SK-N-SH (cell line): ENCODE measurements around the gene FAM227B. TPM values are rescaled to one million over a fixed set of nuclear protein-coding genes. Genes with fewer than 3 reads are reported as not detected.

Experiments
- CTCF ChIA-PET: fragments of 300-600, 350-600 bp; formaldehyde crosslinking; extraction: SDS; loops from one replicate; lab custom pipeline; 2021; lab: Yijun Ruan, JAX
- POLR2A ChIA-PET: fragments of 350-600 bp; sonication (Branson Sonifier 250); formaldehyde crosslinking; extraction: SDS; loops from one replicate; lab custom pipeline; 2020; ENCODE audit warnings: antibody characterized with exemption, inconsistent platforms; lab: Yijun Ruan, JAX
- DNase-seq: peaks from one replicate; pipeline ENCODE4 v3.0.0; 2012
- H2AFZ ChIP-seq: fragments of 200-600 bp; sonication (generic); 2 replicates; pipeline ENCODE4 v1.8.1; 2016; ENCODE audit warnings: antibody characterized with exemption, mild to moderate bottlenecking, low read depth
- H3F3A ChIP-seq: fragments of 200-600 bp; sonication (generic); replicated peaks from 2 replicates; pipeline ENCODE3; 2016; ENCODE audit warnings: antibody characterized with exemption, mild to moderate bottlenecking; ENCODE audit not compliant: insufficient read depth
- H3K27ac ChIP-seq, 2 experiments: fragments of 200-500 bp in 1 of 2; fragments of 200-600 bp in 1 of 2; sonication (Bioruptor generic) in 1 of 2; sonication (generic), shearing (Covaris generic) in 1 of 2; 2 replicates each; pipeline versions ENCODE4 v1.5.1 to v1.6.1; 2014 to 2016; ENCODE audit warnings: low read depth in 2 of 2, inconsistent platforms in 1 of 2, low read length in 1 of 2, mild to moderate bottlenecking in 1 of 2, mixed read lengths in 1 of 2
- H3K27me3 ChIP-seq: fragments of 200-600 bp; sonication (generic), shearing (Covaris generic); 2 replicates; pipeline ENCODE4 v1.6.1; 2016; ENCODE audit warnings: mixed run types; ENCODE audit not compliant: insufficient read depth
- H3K36me3 ChIP-seq, 2 experiments: fragments of 200-500 bp in 1 of 2; fragments of 200-600 bp in 1 of 2; sonication (Bioruptor generic) in 1 of 2; sonication (generic) in 1 of 2; replicated peaks in 1 of 2; 2 replicates each; pipeline versions ENCODE3 to v1.5.1; 2014 to 2016; ENCODE audit warnings: low read length in 1 of 2, mild to moderate bottlenecking in 1 of 2; ENCODE audit not compliant: insufficient read depth in 2 of 2, control insufficient read depth in 1 of 2
- H3K4me1 ChIP-seq, 2 experiments: fragments of 200-500 bp in 1 of 2; fragments of 200-600 bp in 1 of 2; sonication (Bioruptor generic) in 1 of 2; sonication (generic), shearing (Covaris generic) in 1 of 2; 2 replicates each; pipeline versions ENCODE4 v1.5.1 to v1.6.1; 2014 to 2016; ENCODE audit warnings: low read depth in 1 of 2, low read length in 1 of 2, mixed run types in 1 of 2; ENCODE audit not compliant: insufficient read depth in 2 of 2, control insufficient read depth in 1 of 2
- H3K4me2 ChIP-seq: fragments of 200-600 bp; sonication (generic), shearing (Covaris generic); 2 replicates; pipeline ENCODE4 v1.6.1; 2017; ENCODE audit warnings: mixed run types
- H3K4me3 ChIP-seq, 2 experiments: fragments of 200-500 bp in 1 of 2; fragments of 200-600 bp in 1 of 2; sonication (Bioruptor generic) in 1 of 2; sonication (generic), shearing (Covaris generic) in 1 of 2; 2 replicates each; pipeline versions ENCODE4 v1.5.1 to v1.8.1; 2014 to 2016; ENCODE audit warnings: low read depth in 2 of 2, inconsistent platforms in 1 of 2, low read length in 1 of 2, mild to moderate bottlenecking in 1 of 2, mixed read lengths in 1 of 2, moderate library complexity in 1 of 2
- H3K79me2 ChIP-seq: fragments of 200-600 bp; sonication (generic); 2 replicates; pipeline ENCODE4 v1.8.1; 2017; ENCODE audit warnings: mild to moderate bottlenecking; ENCODE audit not compliant: insufficient read depth
- H3K9ac ChIP-seq: fragments of 200-600 bp; sonication (generic); 2 replicates; pipeline ENCODE4 v1.6.1; 2017; ENCODE audit warnings: mixed run types
- H3K9me2 ChIP-seq: fragments of 200-600 bp; sonication (generic); 2 replicates; pipeline ENCODE4 v1.6.1; 2017; ENCODE audit warnings: mixed run types
- H3K9me3 ChIP-seq: fragments of 200-600 bp; sonication (generic); 2 replicates; pipeline ENCODE4 v1.6.1; 2017; ENCODE audit warnings: mixed run types, mild to moderate bottlenecking, moderate library complexity
- H4K20me1 ChIP-seq: fragments of 200-600 bp; sonication (generic); 2 replicates; pipeline ENCODE4 v1.6.1; 2017; ENCODE audit warnings: mild to moderate bottlenecking, mixed run types; ENCODE audit not compliant: insufficient read depth
- EZH2phosphoT487 ChIP-seq: fragments of 200-600 bp; sonication (generic); IDR thresholded peaks from 2 replicates; pipeline ENCODE4 v1.6.1; 2017; ENCODE audit warnings: low read depth, mixed run types, mild to moderate bottlenecking, antibody characterized with exemption, moderate library complexity, borderline replicate concordance
- FOSL2 ChIP-seq: IDR thresholded peaks from 2 replicates; pipeline ENCODE4 v1.4.0; 2012; ENCODE audit warnings: low read depth, mild to moderate bottlenecking, moderate library complexity, borderline replicate concordance
- FOXJ3 ChIP-seq: sonication (generic); formaldehyde crosslinking; IDR thresholded peaks from 2 replicates; pipeline ENCODE4 v1.5.1; 2020; ENCODE audit warnings: mild to moderate bottlenecking, missing genetic modification reagents
- GABPA ChIP-seq: IDR thresholded peaks from 2 replicates; pipeline ENCODE4 v1.4.0; 2012; ENCODE audit warnings: low read depth, mild to moderate bottlenecking
- GATA2 ChIP-seq: sonication (generic); formaldehyde crosslinking; IDR thresholded peaks from 2 replicates; pipeline ENCODE4 v1.5.0; 2020; ENCODE audit warnings: mild to moderate bottlenecking, missing genetic modification reagents
- NFIC ChIP-seq: IDR thresholded peaks from 2 replicates; pipeline ENCODE4 v1.4.0; 2012; ENCODE audit warnings: borderline replicate concordance
- RAD21 ChIP-seq: IDR thresholded peaks from 2 replicates; pipeline ENCODE4 v1.6.1; 2012; ENCODE audit warnings: mild to moderate bottlenecking, low read length
- RCOR1 ChIP-seq: fragments of 150-350 bp; IDR thresholded peaks from 2 replicates; pipeline ENCODE4 v1.6.1; 2017; ENCODE audit warnings: antibody characterized with exemption, low read length
- RFX5 ChIP-seq: IDR thresholded peaks from 2 replicates; pipeline ENCODE4 v1.6.1; 2012; ENCODE audit warnings: mild to moderate bottlenecking, improper control_type of control experiment, low read length
- RXRA ChIP-seq: IDR thresholded peaks from 2 replicates; pipeline ENCODE4 v1.4.0; 2012; ENCODE audit warnings: low read depth, mild to moderate bottlenecking, borderline replicate concordance
- TEAD4 ChIP-seq: IDR thresholded peaks from 2 replicates; pipeline ENCODE4 v1.4.0; 2012; ENCODE audit warnings: mild to moderate bottlenecking, borderline replicate concordance; ENCODE audit not compliant: insufficient read depth
- ZBTB33 ChIP-seq: IDR thresholded peaks from 2 replicates; pipeline ENCODE4 v1.4.0; 2012; ENCODE audit warnings: low read depth, borderline replicate concordance
- WGBS: methylation state at CpG from one replicate; pipeline ENCODE4 v1.1.6; 2017; ENCODE audit warnings: low lambda C conversion rate; 5-methylcytosine and 5-hydroxymethylcytosine counted together
- polyA plus RNA-seq, 3 experiments: library from polyadenylated mRNA; depleted of rRNA; stranded (reverse); fragments of >200 nt; gene quantifications; 2 replicates each; pipeline ENCODE4 v1.2.3, GENCODE V29; 2012
- TF ChIP-seq, protein P1 (sequence below): IDR thresholded peaks from 2 replicates; pipeline ENCODE4 v1.6.1; 2012; ENCODE audit warnings: mild to moderate bottlenecking, low read depth, low read length, moderate library complexity

Gene FAM227B
- polyA plus RNA-seq, 1 of the 3 experiments (the other 2 are of a cell fraction): 4.4 TPM

DNA sequence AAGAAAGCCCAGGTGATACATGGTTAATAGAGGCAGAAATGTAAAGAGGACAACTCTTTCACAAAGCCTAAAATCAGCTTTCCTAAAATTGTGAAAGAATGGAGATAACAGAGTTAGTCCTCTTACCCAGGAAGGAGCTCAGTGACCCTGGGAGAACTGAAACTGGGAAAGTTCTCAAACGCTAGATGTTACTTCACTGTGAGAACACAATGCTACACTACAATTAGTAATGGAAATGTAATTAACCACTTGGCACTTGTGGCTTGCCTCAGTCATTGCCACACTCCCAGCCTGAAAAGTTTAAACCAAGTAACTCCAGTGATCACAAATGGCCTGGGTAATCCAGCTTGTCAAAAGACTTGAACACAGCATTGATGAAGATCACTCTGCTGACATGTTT lies 300.3 kb downstream of the FAM227B start:
- no peaks in the 10 kb centered on the region for H3K27me3 ChIP-seq
- H3K27ac ChIP-seq: no peak overlapping the region
- H3K4me2 ChIP-seq: no peak overlapping the region
- H3F3A ChIP-seq: no peaks in the 10 kb centered on the region
- 100% methylated on average over 1 of the region's 1 CpG for WGBS
- TF ChIP-seq FOXJ3 (CRISPR knock-in tag): no peak
- no peak for TF ChIP-seq ZBTB33
- TF ChIP-seq, protein P1, sequence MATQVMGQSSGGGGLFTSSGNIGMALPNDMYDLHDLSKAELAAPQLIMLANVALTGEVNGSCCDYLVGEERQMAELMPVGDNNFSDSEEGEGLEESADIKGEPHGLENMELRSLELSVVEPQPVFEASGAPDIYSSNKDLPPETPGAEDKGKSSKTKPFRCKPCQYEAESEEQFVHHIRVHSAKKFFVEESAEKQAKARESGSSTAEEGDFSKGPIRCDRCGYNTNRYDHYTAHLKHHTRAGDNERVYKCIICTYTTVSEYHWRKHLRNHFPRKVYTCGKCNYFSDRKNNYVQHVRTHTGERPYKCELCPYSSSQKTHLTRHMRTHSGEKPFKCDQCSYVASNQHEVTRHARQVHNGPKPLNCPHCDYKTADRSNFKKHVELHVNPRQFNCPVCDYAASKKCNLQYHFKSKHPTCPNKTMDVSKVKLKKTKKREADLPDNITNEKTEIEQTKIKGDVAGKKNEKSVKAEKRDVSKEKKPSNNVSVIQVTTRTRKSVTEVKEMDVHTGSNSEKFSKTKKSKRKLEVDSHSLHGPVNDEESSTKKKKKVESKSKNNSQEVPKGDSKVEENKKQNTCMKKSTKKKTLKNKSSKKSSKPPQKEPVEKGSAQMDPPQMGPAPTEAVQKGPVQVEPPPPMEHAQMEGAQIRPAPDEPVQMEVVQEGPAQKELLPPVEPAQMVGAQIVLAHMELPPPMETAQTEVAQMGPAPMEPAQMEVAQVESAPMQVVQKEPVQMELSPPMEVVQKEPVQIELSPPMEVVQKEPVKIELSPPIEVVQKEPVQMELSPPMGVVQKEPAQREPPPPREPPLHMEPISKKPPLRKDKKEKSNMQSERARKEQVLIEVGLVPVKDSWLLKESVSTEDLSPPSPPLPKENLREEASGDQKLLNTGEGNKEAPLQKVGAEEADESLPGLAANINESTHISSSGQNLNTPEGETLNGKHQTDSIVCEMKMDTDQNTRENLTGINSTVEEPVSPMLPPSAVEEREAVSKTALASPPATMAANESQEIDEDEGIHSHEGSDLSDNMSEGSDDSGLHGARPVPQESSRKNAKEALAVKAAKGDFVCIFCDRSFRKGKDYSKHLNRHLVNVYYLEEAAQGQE: no peak
- no peak for TF ChIP-seq RXRA
- no peak for TF ChIP-seq RAD21
- no peak for TF ChIP-seq FOSL2
- TF ChIP-seq GATA2 (CRISPR knock-in tag): no peak
- no peak for TF ChIP-seq GABPA
- no peak for TF ChIP-seq TEAD4
- no peak for TF ChIP-seq RCOR1
- no peak for TF ChIP-seq NFIC
- no peak for TF ChIP-seq RFX5
- TF ChIP-seq EZH2phosphoT487: no peak
- TF ChIP-seq, all 33 proteins: peak for 0
- Histone ChIP-seq H3K9me3 (no peaks in the 10 kb centered on the region), H4K20me1 (no peaks in the 10 kb centered on the region), H3K79me2 (no peaks in the 10 kb centered on the region), H3K4me1 (peaks cover 3 to 5% of the 10 kb centered on the region in 2 experiments; a peak in 3 of 4 replicates), H3K36me3 (peaks cover 7 to 10% of the 10 kb centered on the region in 2 experiments), H3K4me3 (no peak overlapping the region), H3K9me2 (no peaks in the 10 kb centered on the region), H2AFZ (no peak overlapping the region), H3K9ac (no peak overlapping the region)
- CTCF ChIA-PET: interaction anchor here (1.2 to 1.5 kb wide), 2 partner anchors 84 to 731 kb away, joined by 3 to 4 read pairs; no protein-coding TSS in a partner anchor
- no peak for DNase-seq
- POLR2A ChIA-PET: no interaction called here
